ENCODE results near the gene NT5DC4. TPM values are rescaled to one million over a fixed set of nuclear protein-coding genes. Genes with fewer than 3 reads are reported as not detected.

Gene NT5DC4
- total RNA-seq, 1 experiment from 2014 or later = not detected

- BruUV-seq (replicated peaks) = no TSS peak
- in situ Hi-C loops (cut with HindIII; ENCODE audit: low pct_unique_long_range_greater_than_20kb, low sequenced_read_pairs) (no loop called here), intact Hi-C loops (cut with micrococcal nuclease; ENCODE audit: unreplicated experiment) (no loop called here)
- Histone ChIP-seq H3K36me3 (ENCODE audit: control insufficient read depth, insufficient read depth, low read length) (no peaks in the 10 kb centered on the region), H3K9me3 (ENCODE audit: control insufficient read depth, insufficient read depth, low read depth, low read length) (no peaks in the 10 kb centered on the region), H3K4me1 (ENCODE audit: control insufficient read depth, insufficient read depth, low read length) (no peaks in the 10 kb centered on the region), H3K4me3 (ENCODE audit: low read depth in 2 of 2, low read length in 2 of 2) (no peak overlapping the region), H3K27ac (ENCODE audit: low read length) (no peak overlapping the region), H3K27me3 (ENCODE audit: control insufficient read depth, insufficient read depth, low read length) (no peaks in the 10 kb centered on the region)
- ATAC-seq = no peak
- ChIA-PET POLR2A (interaction anchor here (0.5 kb wide), 1 partner anchor 8 kb away, joined by 13 read pairs; no protein-coding TSS in a partner anchor), CTCF (no interaction called here)
- TF ChIP-seq REST (IDR thresholded peaks at IDR 0.05; ENCODE audit: insufficient read depth in 1 of 2, low read depth in 2 of 2, low read length in 1 of 2) = no peak
- TF ChIP-seq SIN3A (IDR thresholded peaks at IDR 0.05; ENCODE audit: borderline replicate concordance, insufficient read depth, low read depth, low read length) = no peak
- no peak for TF ChIP-seq TCF7L2 (IDR thresholded peaks at IDR 0.05; ENCODE audit: low read depth, low read length)
- TF ChIP-seq POLR2AphosphoS5 (IDR thresholded peaks at IDR 0.05; ENCODE audit: low read depth, low read length) = no peak
- no peak for TF ChIP-seq CTCF (IDR thresholded peaks at IDR 0.05)
- DNase-seq (ENCODE audit: low read depth, low spot score) = no peak
Observed at GRCh38 chr2:112682101-112682500, 38.7 kb upstream of the NT5DC4 start.

GRCh38 chr2:112683550-112684414, 37.0 kb upstream of the NT5DC4 start:
- CTCF ChIA-PET = interaction anchor here (0.5 to 1.4 kb wide), 3 partner anchors 42 to 210 kb away, joined by 3 read pairs; no protein-coding TSS in a partner anchor
- Histone ChIP-seq H3K27me3 (ENCODE audit: control insufficient read depth, insufficient read depth, low read length) (no peaks in the 10 kb centered on the region), H3K4me1 (ENCODE audit: control insufficient read depth, insufficient read depth, low read length) (no peaks in the 10 kb centered on the region), H3K4me3 (ENCODE audit: low read depth in 2 of 2, low read length in 2 of 2) (no peak overlapping the region), H3K9me3 (ENCODE audit: control insufficient read depth, insufficient read depth, low read depth, low read length) (no peaks in the 10 kb centered on the region), H3K27ac (ENCODE audit: low read length) (no peak overlapping the region), H3K36me3 (ENCODE audit: control insufficient read depth, insufficient read depth, low read length) (no peaks in the 10 kb centered on the region)
- no peak for TF ChIP-seq SIN3A (IDR thresholded peaks at IDR 0.05; ENCODE audit: borderline replicate concordance, insufficient read depth, low read depth, low read length)
- no peak for TF ChIP-seq POLR2AphosphoS5 (IDR thresholded peaks at IDR 0.05; ENCODE audit: low read depth, low read length)
- TF ChIP-seq TCF7L2 (IDR thresholded peaks at IDR 0.05; ENCODE audit: low read depth, low read length) = no peak
- TF ChIP-seq REST (IDR thresholded peaks at IDR 0.05; ENCODE audit: insufficient read depth in 1 of 2, low read depth in 2 of 2, low read length in 1 of 2) = no peak
- in situ Hi-C loops (cut with HindIII; ENCODE audit: low pct_unique_long_range_greater_than_20kb, low sequenced_read_pairs) (no loop called here), intact Hi-C loops (cut with micrococcal nuclease; ENCODE audit: unreplicated experiment) (no loop called here)
- DNase-seq (ENCODE audit: low read depth, low spot score) (no peak), ATAC-seq (no peak)
- POLR2A ChIA-PET = interaction anchor here (0.7 kb wide), 1 partner anchor 22 kb away, joined by 3 read pairs; no protein-coding TSS in a partner anchor
- BruUV-seq (replicated peaks) = no TSS peak

All from Panc1 (cell line).